ENCODE results near the gene CIP2A. TPM values are rescaled to one million over a fixed set of nuclear protein-coding genes. Genes with fewer than 3 reads are reported as not detected.

The CIP2A gene
- total RNA-seq, 2 donors from 2014 or later = 35.4 to 55.7 TPM

DNA sequence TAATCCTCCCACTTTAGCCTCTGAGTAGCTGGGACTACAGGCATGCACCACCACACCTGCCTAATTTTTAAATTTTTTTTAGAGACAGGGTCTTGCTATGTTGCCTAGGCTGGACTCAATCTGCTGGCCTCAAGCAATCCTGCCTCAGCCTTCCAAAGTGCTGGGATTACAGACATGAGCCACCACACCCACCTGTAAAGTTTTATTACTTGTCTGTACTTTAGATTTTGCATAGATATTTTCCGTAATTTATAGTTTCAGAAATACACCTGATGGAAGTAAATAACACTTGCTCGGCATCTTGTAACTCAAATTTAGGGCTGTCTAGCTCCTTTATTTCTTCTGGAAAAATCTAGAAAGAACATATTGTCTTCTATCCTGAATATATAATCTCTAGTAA, 6.1 kb upstream of the CIP2A start:
- Mint-ChIP-seq H3K27ac (no peak overlapping the region), H3K4me3 (no peak overlapping the region), H3K36me3 (ENCODE audit: low read depth) (no peaks in the 10 kb centered on the region), H3K4me1 (peaks cover 24% of the 10 kb centered on the region), H3K27me3 (no peaks in the 10 kb centered on the region), H3K9me3 (no peaks in the 10 kb centered on the region)
- no peak for ATAC-seq (replicated peaks)

DNA sequence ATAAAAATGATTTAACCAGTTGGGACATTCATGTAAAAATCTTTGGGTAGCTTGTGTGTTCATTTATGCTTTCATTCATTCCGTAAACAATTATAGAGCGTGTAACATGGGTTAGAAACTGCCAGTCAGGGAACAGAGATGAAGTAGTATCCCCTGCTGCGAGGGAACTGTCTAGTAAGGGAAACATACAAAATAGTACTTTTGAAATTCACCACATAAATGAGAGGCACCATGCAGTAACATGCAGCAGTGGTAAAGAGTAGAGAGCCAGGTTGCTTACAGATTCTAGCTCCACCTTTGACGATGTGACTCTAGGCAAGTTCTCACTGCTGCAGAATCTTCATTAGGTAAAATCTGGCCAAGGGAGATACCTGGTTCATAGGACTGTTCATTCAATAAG, 1.2 kb upstream of the CIP2A start:
- Mint-ChIP-seq H3K9me3 (no peaks in the 10 kb centered on the region), H3K4me3 (peak overlapping the region; percentile 99), H3K27me3 (no peaks in the 10 kb centered on the region), H3K27ac (peak overlapping the region; percentile 99), H3K4me1 (peaks cover 26% of the 10 kb centered on the region), H3K36me3 (ENCODE audit: low read depth) (peaks cover 7% of the 10 kb centered on the region)
- ATAC-seq (replicated peaks) = no peak

GRCh38 chr3:108589998-108590323, 723 bp upstream of the CIP2A start:
- no peak for ATAC-seq (replicated peaks)
- Mint-ChIP-seq H3K36me3 (ENCODE audit: low read depth) (peaks cover 12% of the 10 kb centered on the region), H3K4me1 (peaks cover 26% of the 10 kb centered on the region), H3K9me3 (no peaks in the 10 kb centered on the region), H3K27me3 (no peaks in the 10 kb centered on the region), H3K27ac (peak overlapping the region; percentile 99), H3K4me3 (peak overlapping the region; percentile 99)

GRCh38 chr3:108588601-108589000, 637 bp downstream of the CIP2A start:
- no peak for ATAC-seq (replicated peaks)
- H3K36me3 Mint-ChIP-seq (ENCODE audit: low read depth) = peaks cover 25% of the 10 kb centered on the region
- no peaks in the 10 kb centered on the region for H3K9me3 Mint-ChIP-seq
- H3K27ac Mint-ChIP-seq = peak overlapping the region; percentile 99
- H3K4me3 Mint-ChIP-seq = peak overlapping the region; percentile 99
- H3K4me1 Mint-ChIP-seq = peaks cover 26% of the 10 kb centered on the region
- no peaks in the 10 kb centered on the region for H3K27me3 Mint-ChIP-seq

DNA sequence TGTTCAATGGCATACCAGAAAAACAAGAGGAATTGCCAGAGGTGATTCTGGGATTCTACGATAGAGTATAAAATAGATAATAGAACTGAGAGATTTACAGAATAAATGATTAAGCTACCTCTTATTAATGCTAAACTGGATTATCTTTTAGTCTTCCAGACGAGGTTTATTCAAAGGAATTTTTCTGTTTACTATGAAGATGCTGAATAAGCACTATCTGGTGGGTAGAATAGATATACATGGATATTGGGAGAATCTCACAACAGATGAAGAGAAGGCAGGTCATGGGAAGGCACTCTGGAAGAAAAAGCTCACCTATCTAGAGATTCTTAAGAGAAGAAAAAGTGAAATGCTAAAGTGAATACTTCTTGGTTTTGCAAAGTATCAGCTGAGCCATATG, 11.2 kb downstream of the CIP2A start:
- Mint-ChIP-seq H3K27ac (no peak overlapping the region), H3K9me3 (no peaks in the 10 kb centered on the region), H3K4me1 (peaks cover 5% of the 10 kb centered on the region), H3K27me3 (no peaks in the 10 kb centered on the region), H3K4me3 (no peak overlapping the region), H3K36me3 (ENCODE audit: low read depth) (peaks cover 75% of the 10 kb centered on the region)
- no peak for ATAC-seq (replicated peaks)

GRCh38 chr3:108569336-108569735, 19.9 kb downstream of the CIP2A start:
- Mint-ChIP-seq H3K4me3 (no peak overlapping the region), H3K36me3 (ENCODE audit: low read depth) (peaks cover 39% of the 10 kb centered on the region), H3K9me3 (no peaks in the 10 kb centered on the region), H3K27ac (no peak overlapping the region), H3K27me3 (no peaks in the 10 kb centered on the region), H3K4me1 (no peaks in the 10 kb centered on the region)
- no peak for ATAC-seq (replicated peaks)

DNA sequence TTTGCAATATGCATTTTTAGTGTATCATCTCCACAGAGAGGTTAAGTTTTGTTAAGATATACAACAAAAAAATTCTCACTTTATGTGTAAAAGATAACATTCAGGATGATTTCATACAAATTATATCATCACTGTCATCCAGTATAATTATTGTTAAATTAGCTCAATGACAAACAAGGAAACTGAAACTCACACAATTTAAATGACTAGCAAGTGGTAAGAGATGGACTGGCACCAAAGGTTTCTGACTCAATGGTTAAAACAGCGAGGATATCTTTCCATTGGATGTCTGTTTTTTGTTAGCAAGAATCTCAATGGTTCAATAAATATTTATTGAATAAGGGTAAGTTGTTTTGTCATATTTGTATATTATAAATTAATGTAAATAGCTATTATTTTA, 22.6 kb downstream of the CIP2A start:
- no peak for ATAC-seq (replicated peaks)
- H3K9me3 Mint-ChIP-seq = no peaks in the 10 kb centered on the region
- no peak overlapping the region for H3K27ac Mint-ChIP-seq
- H3K36me3 Mint-ChIP-seq (ENCODE audit: low read depth) = peaks cover 33% of the 10 kb centered on the region
- H3K4me1 Mint-ChIP-seq = no peaks in the 10 kb centered on the region
- no peaks in the 10 kb centered on the region for H3K27me3 Mint-ChIP-seq
- no peak overlapping the region for H3K4me3 Mint-ChIP-seq

DNA sequence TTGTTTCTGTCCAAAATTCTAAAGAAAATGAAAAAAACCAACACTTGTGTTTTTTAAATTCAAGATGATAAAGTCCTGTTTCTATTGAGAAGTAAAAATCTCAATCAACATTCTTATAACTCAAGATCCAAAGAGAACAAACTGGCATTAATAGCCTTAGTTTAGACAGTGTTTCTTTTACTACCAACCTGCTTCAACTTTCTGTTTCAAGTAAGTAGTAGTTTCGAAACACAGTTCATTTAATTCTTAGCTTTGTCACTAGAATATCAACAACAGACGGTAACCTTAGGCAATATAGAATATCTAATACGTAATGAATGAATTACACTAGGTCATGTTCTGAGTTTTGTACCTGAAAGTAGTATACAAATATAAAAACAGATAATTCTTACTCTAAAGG, 23.7 kb downstream of the CIP2A start:
- no peak for ATAC-seq (replicated peaks)
- peaks cover 44% of the 10 kb centered on the region for H3K36me3 Mint-ChIP-seq (ENCODE audit: low read depth)
- no peak overlapping the region for H3K4me3 Mint-ChIP-seq
- H3K27me3 Mint-ChIP-seq = no peaks in the 10 kb centered on the region
- H3K4me1 Mint-ChIP-seq = no peaks in the 10 kb centered on the region
- no peak overlapping the region for H3K27ac Mint-ChIP-seq
- H3K9me3 Mint-ChIP-seq = no peaks in the 10 kb centered on the region

GRCh38 chr3:108564564-108564963, 24.7 kb downstream of the CIP2A start:
- Mint-ChIP-seq H3K4me1 (no peaks in the 10 kb centered on the region), H3K36me3 (ENCODE audit: low read depth) (peaks cover 43% of the 10 kb centered on the region), H3K27ac (peak overlapping the region; percentile 14), H3K27me3 (no peaks in the 10 kb centered on the region), H3K4me3 (no peak overlapping the region), H3K9me3 (no peaks in the 10 kb centered on the region)
- ATAC-seq (replicated peaks) = no peak

GRCh38 chr3:108562565-108562964, 26.7 kb downstream of the CIP2A start:
- H3K27me3 Mint-ChIP-seq = no peaks in the 10 kb centered on the region
- H3K4me3 Mint-ChIP-seq = no peak overlapping the region
- ATAC-seq (replicated peaks) = no peak
- H3K27ac Mint-ChIP-seq = no peak overlapping the region
- no peaks in the 10 kb centered on the region for H3K4me1 Mint-ChIP-seq
- peaks cover 51% of the 10 kb centered on the region for H3K36me3 Mint-ChIP-seq (ENCODE audit: low read depth)
- no peaks in the 10 kb centered on the region for H3K9me3 Mint-ChIP-seq

GRCh38 chr3:108555966-108556581, 33.2 kb downstream of the CIP2A start:
- H3K9me3 Mint-ChIP-seq = no peaks in the 10 kb centered on the region
- no peaks in the 10 kb centered on the region for H3K4me1 Mint-ChIP-seq
- no peaks in the 10 kb centered on the region for H3K27me3 Mint-ChIP-seq
- H3K36me3 Mint-ChIP-seq (ENCODE audit: low read depth) = peaks cover 57% of the 10 kb centered on the region
- no peak overlapping the region for H3K4me3 Mint-ChIP-seq
- no peak for ATAC-seq (replicated peaks)
- no peak overlapping the region for H3K27ac Mint-ChIP-seq

GRCh38 chr3:108554913-108555571, 34.2 kb downstream of the CIP2A start:
- H3K9me3 Mint-ChIP-seq = no peaks in the 10 kb centered on the region
- no peaks in the 10 kb centered on the region for H3K27me3 Mint-ChIP-seq
- no peak overlapping the region for H3K27ac Mint-ChIP-seq
- no peaks in the 10 kb centered on the region for H3K4me1 Mint-ChIP-seq
- H3K4me3 Mint-ChIP-seq = no peak overlapping the region
- ATAC-seq (replicated peaks) = no peak
- H3K36me3 Mint-ChIP-seq (ENCODE audit: low read depth) = peaks cover 47% of the 10 kb centered on the region

GRCh38 chr3:108554229-108554628, 35.0 kb downstream of the CIP2A start:
- Mint-ChIP-seq H3K4me1 (no peaks in the 10 kb centered on the region), H3K4me3 (no peak overlapping the region), H3K9me3 (no peaks in the 10 kb centered on the region), H3K27ac (no peak overlapping the region), H3K36me3 (ENCODE audit: low read depth) (peaks cover 43% of the 10 kb centered on the region), H3K27me3 (no peaks in the 10 kb centered on the region)
- ATAC-seq (replicated peaks) = no peak

DNA sequence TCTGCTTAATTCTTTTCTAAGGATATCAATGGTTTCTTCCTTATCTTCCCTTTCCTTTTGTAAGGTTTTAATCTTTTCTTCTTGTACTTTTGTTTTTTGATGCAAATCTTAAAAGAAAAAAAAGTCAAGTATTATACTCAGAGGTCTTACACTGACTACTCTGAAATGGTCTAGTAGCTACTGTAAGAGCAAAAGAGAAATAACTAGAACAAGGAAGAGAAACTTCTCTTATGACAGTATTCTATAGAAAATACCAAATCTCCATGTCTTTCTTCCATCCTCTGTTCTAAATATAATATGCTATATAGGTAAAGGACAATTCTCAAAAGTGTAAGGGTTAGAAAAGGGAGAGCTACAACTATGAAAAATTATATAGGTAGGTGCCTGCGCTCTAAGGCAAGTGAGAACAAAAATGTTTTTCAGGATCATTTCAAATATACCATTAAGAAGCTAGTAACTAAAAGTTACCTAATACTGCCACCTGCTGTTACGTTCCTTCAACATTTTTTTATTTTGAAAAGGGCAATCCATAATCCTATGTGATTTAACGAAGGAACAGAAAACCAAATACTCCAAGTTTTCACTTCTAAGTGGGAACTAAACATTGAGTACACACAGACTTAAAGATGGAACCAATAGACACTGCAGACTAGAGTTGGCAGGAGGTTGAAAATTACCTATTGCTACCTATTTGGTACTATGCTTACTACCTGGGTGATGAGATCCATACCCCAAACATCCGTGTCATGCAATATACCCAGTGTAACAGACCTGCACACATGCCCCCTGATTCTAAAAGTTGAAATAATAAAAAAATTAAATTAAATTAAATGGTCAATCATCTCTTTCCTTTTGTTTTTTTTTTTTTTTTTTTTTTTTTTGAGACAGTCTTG, 36.7 kb downstream of the CIP2A start:
- no peak overlapping the region for H3K4me3 Mint-ChIP-seq
- peaks cover 31% of the 10 kb centered on the region for H3K36me3 Mint-ChIP-seq (ENCODE audit: low read depth)
- no peaks in the 10 kb centered on the region for H3K9me3 Mint-ChIP-seq
- no peaks in the 10 kb centered on the region for H3K27me3 Mint-ChIP-seq
- no peak overlapping the region for H3K27ac Mint-ChIP-seq
- ATAC-seq (replicated peaks) = no peak
- no peaks in the 10 kb centered on the region for H3K4me1 Mint-ChIP-seq

DNA sequence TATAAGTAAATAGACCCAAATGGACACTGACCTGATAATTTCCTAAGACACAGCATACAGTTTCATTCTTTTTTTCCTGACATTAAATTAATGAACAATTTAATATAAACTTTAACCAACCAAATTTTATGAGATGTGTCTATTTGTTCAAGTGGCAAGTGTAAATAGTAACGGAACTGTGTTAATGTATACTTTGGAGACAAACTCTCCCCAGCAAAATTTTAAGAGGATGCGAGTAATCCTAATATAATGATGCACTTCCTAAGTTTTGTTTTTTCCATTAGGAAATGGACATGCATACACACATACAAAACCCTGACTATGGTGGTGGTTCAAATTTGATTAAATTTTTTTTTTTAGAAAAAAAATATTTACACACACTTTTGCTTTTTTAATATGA, 40.4 kb downstream of the CIP2A start:
- Mint-ChIP-seq H3K36me3 (ENCODE audit: low read depth) (peaks cover 25% of the 10 kb centered on the region), H3K4me3 (no peak overlapping the region), H3K4me1 (peaks cover 10% of the 10 kb centered on the region), H3K27me3 (no peaks in the 10 kb centered on the region), H3K27ac (no peak overlapping the region), H3K9me3 (no peaks in the 10 kb centered on the region)
- no peak for ATAC-seq (replicated peaks)
